ENCODE data around the gene PDE6H. TPM values are rescaled to one million over a fixed set of nuclear protein-coding genes. Genes with fewer than 3 reads are reported as not detected.

PDE6H gene
- polyA plus RNA-seq, 1 donor (not counting 4 experiments of a cell fraction or from before 2014, with no cell fraction given) = not detected

DNA sequence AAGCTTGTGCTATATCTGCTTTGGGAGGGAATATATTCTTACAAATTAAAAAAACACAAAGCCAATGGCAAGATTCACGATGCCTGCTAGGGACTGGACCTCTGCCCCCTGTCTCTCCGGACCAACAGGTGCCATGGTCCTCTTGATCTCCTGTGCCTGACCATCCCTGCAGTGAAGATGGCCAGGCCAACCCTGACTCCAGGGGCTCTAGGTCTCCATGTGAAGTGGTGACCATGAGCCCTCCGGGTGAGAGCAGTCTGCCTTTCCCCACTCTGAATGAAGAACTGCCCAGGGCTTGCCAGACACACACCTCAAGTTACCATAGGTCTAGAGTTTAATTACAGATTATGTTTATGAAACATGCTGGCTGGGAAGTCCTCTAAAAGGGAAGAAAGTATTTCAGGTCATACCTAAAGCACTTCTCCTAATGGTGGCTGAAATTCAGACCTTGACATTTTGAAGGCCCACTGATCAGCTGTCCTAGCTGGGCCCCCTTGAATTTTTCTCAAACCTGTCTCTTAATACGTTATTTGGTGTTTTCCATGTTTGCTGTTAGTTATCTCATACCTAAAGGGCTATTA, 12.8 kb upstream of the PDE6H start:
- TF ChIP-seq, protein P1, sequence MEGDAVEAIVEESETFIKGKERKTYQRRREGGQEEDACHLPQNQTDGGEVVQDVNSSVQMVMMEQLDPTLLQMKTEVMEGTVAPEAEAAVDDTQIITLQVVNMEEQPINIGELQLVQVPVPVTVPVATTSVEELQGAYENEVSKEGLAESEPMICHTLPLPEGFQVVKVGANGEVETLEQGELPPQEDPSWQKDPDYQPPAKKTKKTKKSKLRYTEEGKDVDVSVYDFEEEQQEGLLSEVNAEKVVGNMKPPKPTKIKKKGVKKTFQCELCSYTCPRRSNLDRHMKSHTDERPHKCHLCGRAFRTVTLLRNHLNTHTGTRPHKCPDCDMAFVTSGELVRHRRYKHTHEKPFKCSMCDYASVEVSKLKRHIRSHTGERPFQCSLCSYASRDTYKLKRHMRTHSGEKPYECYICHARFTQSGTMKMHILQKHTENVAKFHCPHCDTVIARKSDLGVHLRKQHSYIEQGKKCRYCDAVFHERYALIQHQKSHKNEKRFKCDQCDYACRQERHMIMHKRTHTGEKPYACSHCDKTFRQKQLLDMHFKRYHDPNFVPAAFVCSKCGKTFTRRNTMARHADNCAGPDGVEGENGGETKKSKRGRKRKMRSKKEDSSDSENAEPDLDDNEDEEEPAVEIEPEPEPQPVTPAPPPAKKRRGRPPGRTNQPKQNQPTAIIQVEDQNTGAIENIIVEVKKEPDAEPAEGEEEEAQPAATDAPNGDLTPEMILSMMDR (optimal IDR thresholded peaks at IDR 0.05 in 1 of 3, IDR thresholded peaks at IDR 0.05 in 1 of 3, conservative IDR thresholded peaks at IDR 0.05 in 1 of 3; ENCODE audit: extremely low read depth in 1 of 3, insufficient read depth in 2 of 3, low read length in 3 of 3) = no peak
- TF ChIP-seq EZH2 (IDR thresholded peaks at IDR 0.05; ENCODE audit: low read length) = no peak
- peak overlapping the region in 1 of 3 experiments; percentile 8 for H3K4me3 ChIP-seq (ENCODE audit: control insufficient read depth in 2 of 3, extremely low read depth in 1 of 3, insufficient read depth in 2 of 3, low read depth in 1 of 3, low read length in 3 of 3)
- FAIRE-seq (no peak), DNase-seq (ENCODE audit: low read depth, low spot score) (no peak)
- no peaks in the 10 kb centered on the region for H3K9me3 ChIP-seq (ENCODE audit: control insufficient read depth, low read depth, low read length)
- H3K4me1 ChIP-seq (ENCODE audit: control insufficient read depth, extremely low read depth, insufficient read depth, low read length) = peaks cover 22% of the 10 kb centered on the region
- peak overlapping the region; percentile 89 for H3K4me2 ChIP-seq (ENCODE audit: control insufficient read depth, extremely low read depth, insufficient read depth, low read depth, low read length)
- no peaks in the 10 kb centered on the region for H4K20me1 ChIP-seq (ENCODE audit: control insufficient read depth, extremely low read depth, insufficient read depth, low read length)
- H3K27ac ChIP-seq (ENCODE audit: control insufficient read depth, insufficient read depth, low read length) = peak overlapping the region; percentile 88
- no peak overlapping the region for H2AFZ ChIP-seq (ENCODE audit: control insufficient read depth, low read length)
- dilution Hi-C loops (cut with MboI; ENCODE audit: extremely low pct_ligation_motif_present, low sequenced_read_pairs) = no loop called here
- H3K9ac ChIP-seq (ENCODE audit: control insufficient read depth, extremely low read depth, insufficient read depth, low read length) = no peak overlapping the region
- peaks cover 19% of the 10 kb centered on the region for H3K79me2 ChIP-seq (ENCODE audit: control insufficient read depth, insufficient read depth, low read length)
- no peaks in the 10 kb centered on the region for H3K27me3 ChIP-seq (ENCODE audit: control insufficient read depth, extremely low read depth, insufficient read depth, low read length)
- H3K36me3 ChIP-seq (ENCODE audit: control insufficient read depth in 2 of 2, extremely low read depth in 1 of 2, insufficient read depth in 2 of 2, low read length in 2 of 2) = no peaks in the 10 kb centered on the region
- H3K9me1 ChIP-seq (ENCODE audit: control insufficient read depth, extremely low read depth, insufficient read depth, low read length) = no peaks in the 10 kb centered on the region

DNA sequence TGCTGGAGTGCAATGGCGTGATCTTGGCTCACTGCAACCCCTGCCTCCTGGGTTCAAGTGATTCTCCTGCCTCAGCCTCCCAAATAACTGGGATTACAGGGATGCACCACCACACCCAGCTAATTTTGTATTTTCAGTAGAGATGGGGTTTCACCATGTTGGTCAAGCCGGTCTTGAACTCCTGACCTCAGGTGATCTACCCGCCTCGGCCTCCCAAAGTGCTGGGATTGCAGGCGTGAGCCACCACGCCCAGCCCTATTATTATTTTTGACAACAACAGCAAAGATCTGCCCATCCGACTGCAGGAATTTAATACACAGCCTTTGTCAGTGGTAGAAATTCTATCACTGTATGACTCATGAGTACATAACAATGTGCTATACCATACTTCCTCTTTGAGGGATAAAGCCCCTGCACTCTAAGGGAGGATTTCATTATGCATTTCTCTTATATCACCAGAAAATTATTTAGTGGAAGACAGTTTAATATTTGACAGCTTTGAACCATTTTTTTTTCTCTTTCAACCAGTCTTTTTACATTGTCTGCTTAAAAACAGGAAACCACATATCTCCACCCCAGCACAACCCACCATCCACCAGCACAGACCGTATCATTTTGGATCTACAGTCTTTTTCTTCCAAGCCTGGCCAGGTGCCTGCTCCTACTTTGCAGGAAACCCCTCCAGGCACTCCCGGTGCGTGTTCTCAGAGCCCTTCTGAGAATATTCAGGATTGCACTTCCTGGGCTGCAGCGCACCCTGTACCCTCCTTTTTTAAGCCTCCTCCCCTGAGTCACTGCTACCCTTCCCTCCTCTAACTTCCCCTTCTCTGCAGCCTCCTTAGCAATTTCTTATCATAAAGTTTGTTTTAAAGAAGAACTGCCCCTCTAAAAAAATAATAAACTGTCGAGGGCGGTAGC, 12.0 kb upstream of the PDE6H start:
- no peaks in the 10 kb centered on the region for H3K9me3 ChIP-seq (ENCODE audit: control insufficient read depth, low read depth, low read length)
- DNase-seq (ENCODE audit: low read depth, low spot score) = peak; percentile 57
- peaks cover 19% of the 10 kb centered on the region for H3K79me2 ChIP-seq (ENCODE audit: control insufficient read depth, insufficient read depth, low read length)
- peak overlapping the region; percentile 89 for H3K4me2 ChIP-seq (ENCODE audit: control insufficient read depth, extremely low read depth, insufficient read depth, low read depth, low read length)
- peaks cover 22% of the 10 kb centered on the region for H3K4me1 ChIP-seq (ENCODE audit: control insufficient read depth, extremely low read depth, insufficient read depth, low read length)
- peak overlapping the region; percentile 64 for H2AFZ ChIP-seq (ENCODE audit: control insufficient read depth, low read length)
- H3K36me3 ChIP-seq (ENCODE audit: control insufficient read depth in 2 of 2, extremely low read depth in 1 of 2, insufficient read depth in 2 of 2, low read length in 2 of 2) = no peaks in the 10 kb centered on the region
- dilution Hi-C loops (cut with MboI; ENCODE audit: extremely low pct_ligation_motif_present, low sequenced_read_pairs) = no loop called here
- peak overlapping the region; percentile 80 for H3K9ac ChIP-seq (ENCODE audit: control insufficient read depth, extremely low read depth, insufficient read depth, low read length)
- no peaks in the 10 kb centered on the region for H4K20me1 ChIP-seq (ENCODE audit: control insufficient read depth, extremely low read depth, insufficient read depth, low read length)
- peak; percentile 83 for FAIRE-seq
- no peaks in the 10 kb centered on the region for H3K9me1 ChIP-seq (ENCODE audit: control insufficient read depth, extremely low read depth, insufficient read depth, low read length)
- no peaks in the 10 kb centered on the region for H3K27me3 ChIP-seq (ENCODE audit: control insufficient read depth, extremely low read depth, insufficient read depth, low read length)
- H3K27ac ChIP-seq (ENCODE audit: control insufficient read depth, insufficient read depth, low read length) = peak overlapping the region; percentile 88
- TF ChIP-seq EZH2 (IDR thresholded peaks at IDR 0.05; ENCODE audit: low read length) = no peak
- TF ChIP-seq, protein P1 (optimal IDR thresholded peaks at IDR 0.05 in 1 of 3, IDR thresholded peaks at IDR 0.05 in 1 of 3, conservative IDR thresholded peaks at IDR 0.05 in 1 of 3; ENCODE audit: extremely low read depth in 1 of 3, insufficient read depth in 2 of 3, low read length in 3 of 3) = peak in 1 of 3 experiments; percentile 14
- peak overlapping the region; percentile 41 to 83 (median 79) for H3K4me3 ChIP-seq (ENCODE audit: control insufficient read depth in 2 of 3, extremely low read depth in 1 of 3, insufficient read depth in 2 of 3, low read depth in 1 of 3, low read length in 3 of 3)

Measured in keratinocyte (primary cell).